HCT116 (cell line): ENCODE results near the gene ARVCF. TPM values are rescaled to one million over a fixed set of nuclear protein-coding genes. Genes with fewer than 3 reads are reported as not detected.
A peak's percentile ranks its signal among the peaks of the same experiment; 100 is the strongest.

ENCODE experiments used
- ATAC-seq: fragments of 200-7000 bp; cut with Tn5 transposase; 2 replicates; pipeline ENCODE4 v1.9.1; 2020; ENCODE audit warnings: mild to moderate bottlenecking, moderate library complexity
- BruUV-seq: library from RNA; stranded (reverse); fragments of 400-500 nt; replicated peaks from 2 replicates; lab custom pipeline; 2021; lab: Mats Ljungman, UMichigan
- CTCF ChIA-PET: fragments of 300-600 bp; sonication (Branson Sonifier 250); formaldehyde crosslinking; loops from one replicate; lab custom pipeline; 2021; ENCODE audit warnings: antibody characterized with exemption; lab: Charles Lee
- POLR2A ChIA-PET: fragments of 300-600, 350-600 bp; sonication (Branson Sonifier 250); formaldehyde crosslinking; loops from one replicate; lab custom pipeline; 2021; ENCODE audit warnings: antibody characterized with exemption; lab: Charles Lee
- RAD21 ChIA-PET, 2 experiments: fragments of 300-600 bp; sonication (Branson Sonifier 250); formaldehyde crosslinking; loops; one replicate each; lab custom pipeline; 2023; ENCODE audit warnings: low total read pairs in 2 of 2; ENCODE audit not compliant: uncharacterized antibody in 2 of 2, unreplicated experiment in 2 of 2, low non-redundant PET in 1 of 2; lab: Charles Lee
- DNase-seq: peaks from one replicate; pipeline ENCODE4 v3.0.0-alpha.2; 2010; ENCODE audit warnings: low read depth, low spot score
- H2AFZ ChIP-seq: fragments of 200-600 bp; shearing (Covaris generic), sonication (generic); 2 replicates; pipeline ENCODE4 v1.6.1; 2017; ENCODE audit warnings: low read depth, mixed run types, mixed read lengths, antibody characterized with exemption, low read length; ENCODE audit not compliant: poor library complexity, severe bottlenecking
- H3K27ac ChIP-seq: 2 replicates; pipeline ENCODE4 v1.5.1; 2012; ENCODE audit warnings: low read depth, low read length
- H3K27me3 ChIP-seq: fragments of 200-600 bp; sonication (generic); 2 replicates; pipeline ENCODE4 v1.6.1; 2016; ENCODE audit warnings: mixed run types, low read length, mixed read lengths; ENCODE audit not compliant: insufficient read depth
- H3K36me3 ChIP-seq, 2 experiments: fragments of 200-500 bp in 1 of 2; fragments of 200-600 bp in 1 of 2; sonication (Bioruptor generic) in 1 of 2; sonication (generic) in 1 of 2; 2 replicates each; pipeline versions ENCODE4 v1.5.1 to v1.6.1; 2014 to 2016; ENCODE audit warnings: low read length in 2 of 2, inconsistent platforms in 1 of 2, mixed read lengths in 1 of 2, mixed run types in 1 of 2; ENCODE audit not compliant: insufficient read depth in 2 of 2, control insufficient read depth in 1 of 2
- H3K4me1 ChIP-seq, 2 experiments: fragments of 200-600 bp in 1 of 2; sonication (generic) in 1 of 2; 2 replicates each; pipeline versions ENCODE4 v1.5.1 to v1.6.1; 2012 to 2017; ENCODE audit warnings: low read length in 2 of 2, inconsistent platforms in 1 of 2, mild to moderate bottlenecking in 1 of 2, mixed read lengths in 1 of 2, mixed run types in 1 of 2, moderate library complexity in 1 of 2; ENCODE audit not compliant: insufficient read depth in 2 of 2, control insufficient read depth in 1 of 2
- H3K4me2 ChIP-seq: fragments of 200-600 bp; sonication (generic); 2 replicates; pipeline ENCODE4 v1.6.1; 2017; ENCODE audit warnings: mixed run types, low read length, mixed read lengths
- H3K4me3 ChIP-seq, 2 experiments: fragments of 200-600 bp in 1 of 2; sonication (generic) in 1 of 2; replicated peaks in 1 of 2; 2 replicates each; pipeline ENCODE4 v1.5.1; 2011 to 2016; ENCODE audit warnings: low read length in 2 of 2, control low read depth in 1 of 2, low read depth in 1 of 2, mild to moderate bottlenecking in 1 of 2, mixed read lengths in 1 of 2, mixed run types in 1 of 2
- H3K79me2 ChIP-seq: fragments of 200-600 bp; sonication (generic); 2 replicates; pipeline ENCODE4 v1.6.1; 2017; ENCODE audit warnings: mild to moderate bottlenecking, mixed run types, low read length, moderate library complexity, mixed read lengths; ENCODE audit not compliant: insufficient read depth
- H3K9ac ChIP-seq: fragments of 200-600 bp; sonication (generic); 2 replicates; pipeline ENCODE4 v1.6.1; 2016; ENCODE audit warnings: low read length, mixed read lengths
- H3K9me2 ChIP-seq: fragments of 200-600 bp; sonication (generic), shearing (Covaris generic); 2 replicates; pipeline ENCODE4 v1.6.1; 2017; ENCODE audit warnings: mixed run types, mild to moderate bottlenecking, moderate library complexity; ENCODE audit not compliant: insufficient read depth
- H3K9me3 ChIP-seq, 2 experiments: fragments of 200-500 bp in 1 of 2; fragments of 200-600 bp in 1 of 2; sonication (Bioruptor generic) in 1 of 2; sonication (generic) in 1 of 2; 2 replicates each; pipeline ENCODE4 v1.6.1; 2014 to 2017; ENCODE audit warnings: low read length in 2 of 2, mixed read lengths in 2 of 2, inconsistent platforms in 1 of 2, low read depth in 1 of 2, mild to moderate bottlenecking in 1 of 2, mixed run types in 1 of 2, moderate library complexity in 1 of 2; ENCODE audit not compliant: control insufficient read depth in 1 of 2, insufficient read depth in 1 of 2
- H4K20me1 ChIP-seq: fragments of 200-600 bp; sonication (generic), shearing (Covaris generic); 2 replicates; pipeline ENCODE4 v1.6.1; 2017; ENCODE audit warnings: mixed run types, mild to moderate bottlenecking, moderate library complexity; ENCODE audit not compliant: insufficient read depth
- CBX3 ChIP-seq: IDR thresholded peaks from 2 replicates; pipeline ENCODE4 v1.6.1; 2012; ENCODE audit warnings: low read depth
- POLR2A ChIP-seq: IDR thresholded peaks from 2 replicates; pipeline ENCODE4 v1.7.0; 2011; ENCODE audit warnings: borderline replicate concordance; ENCODE audit not compliant: insufficient read depth, insufficient read length; ENCODE audit errors: extremely low read depth
- SIN3A ChIP-seq: IDR thresholded peaks from 2 replicates; pipeline ENCODE4 v1.6.1; 2012; ENCODE audit warnings: low read depth
- TCF7L2 ChIP-seq: IDR thresholded peaks from 2 replicates; pipeline ENCODE4 v1.7.0; 2011; ENCODE audit warnings: borderline replicate concordance, inconsistent platforms; ENCODE audit not compliant: insufficient read depth, insufficient read length; ENCODE audit errors: extremely low read depth
- YY1 ChIP-seq: IDR thresholded peaks from 2 replicates; pipeline ENCODE4 v1.6.1; 2011; ENCODE audit warnings: low read length, low read depth, moderate library complexity, mild to moderate bottlenecking; ENCODE audit not compliant: insufficient replicate concordance; ENCODE audit errors: extremely low read depth
- ZBTB33 ChIP-seq: IDR thresholded peaks from 2 replicates; pipeline ENCODE4 v1.6.1; 2011; ENCODE audit warnings: mild to moderate bottlenecking, low read length, moderate library complexity; ENCODE audit not compliant: insufficient replicate concordance; ENCODE audit errors: extremely low read depth
- intact Hi-C: fragments of 100-400 bp; cut with micrococcal nuclease; formaldehyde crosslinking; loops from 2 replicates; pipeline ENCODE4 v1.10.0; 2022
- total RNA-seq: library from RNA; stranded (reverse); gene quantifications from one replicate; pipeline ENCODE4 v1.2.1, GENCODE V29; 2021; ENCODE audit not compliant: unreplicated experiment
- TF ChIP-seq, protein P1 (sequence below): IDR thresholded peaks from 2 replicates; pipeline ENCODE4 v1.6.1; 2012; ENCODE audit warnings: low read depth
- TF ChIP-seq, protein P2 (sequence below): IDR thresholded peaks from 2 replicates; pipeline ENCODE4 v1.6.1; 2012

The ARVCF gene
- total RNA-seq, 1 experiment from 2014 or later = 42.8 TPM

GRCh38 chr22:20019661-20020532, 3.3 kb upstream of the ARVCF start:
- no peaks in the 10 kb centered on the region for H3K9me3 ChIP-seq
- no peaks in the 10 kb centered on the region for H3K9me2 ChIP-seq
- no peaks in the 10 kb centered on the region for H3K27me3 ChIP-seq
- no peaks in the 10 kb centered on the region for H3K36me3 ChIP-seq
- no peak for TF ChIP-seq CBX3
- TF ChIP-seq SIN3A = peak; percentile 16; the same call in 1 of the 2 replicates
- no TSS peak for BruUV-seq
- H2AFZ ChIP-seq = no peak overlapping the region
- H3K27ac ChIP-seq = peak overlapping the region; percentile 54
- peak overlapping the region; percentile 96 for H3K4me2 ChIP-seq
- ChIA-PET CTCF (no interaction called here), RAD21 (no interaction called here), POLR2A (interaction anchor here (0.8 to 1.6 kb wide), 2 partner anchors 45 to 57 kb away, joined by 3 to 5 read pairs; no protein-coding TSS in a partner anchor)
- H3K9ac ChIP-seq = peak overlapping the region; percentile 94
- peak overlapping the region; percentile 49 to 99 for H3K4me3 ChIP-seq
- intact Hi-C loops = no loop called here
- H3K79me2 ChIP-seq = peaks cover 25% of the 10 kb centered on the region
- H4K20me1 ChIP-seq = no peaks in the 10 kb centered on the region
- DNase-seq (no peak), ATAC-seq (no peak)
- H3K4me1 ChIP-seq = peaks cover 16 to 36% of the 10 kb centered on the region in 2 experiments; a peak in 3 of 4 replicates

GRCh38 chr22:20018001-20018400, 1.4 kb upstream of the ARVCF start:
- CTCF ChIA-PET = no interaction called here
- no peaks in the 10 kb centered on the region for H4K20me1 ChIP-seq
- H3K36me3 ChIP-seq = no peaks in the 10 kb centered on the region
- no peak overlapping the region for H3K4me3 ChIP-seq
- H3K9me2 ChIP-seq = no peaks in the 10 kb centered on the region
- peaks cover 19% of the 10 kb centered on the region for H3K79me2 ChIP-seq
- POLR2A ChIA-PET = no interaction called here
- H3K4me1 ChIP-seq = peaks cover 20 to 39% of the 10 kb centered on the region in 2 experiments; a peak in 3 of 4 replicates
- ATAC-seq (no peak), DNase-seq (no peak)
- H3K9ac ChIP-seq = no peak overlapping the region
- intact Hi-C loops = no loop called here
- no TSS peak for BruUV-seq
- no peak overlapping the region for H2AFZ ChIP-seq
- peak overlapping the region; percentile 98; the same call in 1 of the 2 replicates for H3K4me2 ChIP-seq
- RAD21 ChIA-PET = no interaction called here
- H3K27ac ChIP-seq = no peak overlapping the region
- H3K27me3 ChIP-seq = no peaks in the 10 kb centered on the region
- H3K9me3 ChIP-seq = no peaks in the 10 kb centered on the region
- TF ChIP-seq, protein P1, sequence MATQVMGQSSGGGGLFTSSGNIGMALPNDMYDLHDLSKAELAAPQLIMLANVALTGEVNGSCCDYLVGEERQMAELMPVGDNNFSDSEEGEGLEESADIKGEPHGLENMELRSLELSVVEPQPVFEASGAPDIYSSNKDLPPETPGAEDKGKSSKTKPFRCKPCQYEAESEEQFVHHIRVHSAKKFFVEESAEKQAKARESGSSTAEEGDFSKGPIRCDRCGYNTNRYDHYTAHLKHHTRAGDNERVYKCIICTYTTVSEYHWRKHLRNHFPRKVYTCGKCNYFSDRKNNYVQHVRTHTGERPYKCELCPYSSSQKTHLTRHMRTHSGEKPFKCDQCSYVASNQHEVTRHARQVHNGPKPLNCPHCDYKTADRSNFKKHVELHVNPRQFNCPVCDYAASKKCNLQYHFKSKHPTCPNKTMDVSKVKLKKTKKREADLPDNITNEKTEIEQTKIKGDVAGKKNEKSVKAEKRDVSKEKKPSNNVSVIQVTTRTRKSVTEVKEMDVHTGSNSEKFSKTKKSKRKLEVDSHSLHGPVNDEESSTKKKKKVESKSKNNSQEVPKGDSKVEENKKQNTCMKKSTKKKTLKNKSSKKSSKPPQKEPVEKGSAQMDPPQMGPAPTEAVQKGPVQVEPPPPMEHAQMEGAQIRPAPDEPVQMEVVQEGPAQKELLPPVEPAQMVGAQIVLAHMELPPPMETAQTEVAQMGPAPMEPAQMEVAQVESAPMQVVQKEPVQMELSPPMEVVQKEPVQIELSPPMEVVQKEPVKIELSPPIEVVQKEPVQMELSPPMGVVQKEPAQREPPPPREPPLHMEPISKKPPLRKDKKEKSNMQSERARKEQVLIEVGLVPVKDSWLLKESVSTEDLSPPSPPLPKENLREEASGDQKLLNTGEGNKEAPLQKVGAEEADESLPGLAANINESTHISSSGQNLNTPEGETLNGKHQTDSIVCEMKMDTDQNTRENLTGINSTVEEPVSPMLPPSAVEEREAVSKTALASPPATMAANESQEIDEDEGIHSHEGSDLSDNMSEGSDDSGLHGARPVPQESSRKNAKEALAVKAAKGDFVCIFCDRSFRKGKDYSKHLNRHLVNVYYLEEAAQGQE = no peak
- TF ChIP-seq TCF7L2 = no peak
- TF ChIP-seq CBX3 = no peak
- no peak for TF ChIP-seq ZBTB33
- no peak for TF ChIP-seq YY1
- TF ChIP-seq, protein P2, sequence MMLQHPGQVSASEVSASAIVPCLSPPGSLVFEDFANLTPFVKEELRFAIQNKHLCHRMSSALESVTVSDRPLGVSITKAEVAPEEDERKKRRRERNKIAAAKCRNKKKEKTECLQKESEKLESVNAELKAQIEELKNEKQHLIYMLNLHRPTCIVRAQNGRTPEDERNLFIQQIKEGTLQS = no peak
- no peak for TF ChIP-seq POLR2A
